Measurements from ENCODE around the gene TCF7L2. TPM values are rescaled to one million over a fixed set of nuclear protein-coding genes. Genes with fewer than 3 reads are reported as not detected.

Gene TCF7L2
- total and polyA plus RNA-seq, 9 donors, result 14.9 to 77.3 (median 51.5) TPM

- Histone ChIP-seq H3K9me3 (replicated peaks; ENCODE audit: control insufficient read depth, low read depth, low read length) (no peaks in the 10 kb centered on the region), H3K4me1 (ENCODE audit: control insufficient read depth, insufficient read depth, low read length) (peaks cover 64% of the 10 kb centered on the region), H3K4me3 (ENCODE audit: low read length) (no peak overlapping the region), H3K27ac (ENCODE audit: low read length) (no peak overlapping the region), H3K36me3 (ENCODE audit: control insufficient read depth, insufficient read depth, low read length) (peaks cover 15% of the 10 kb centered on the region), H3K27me3 (ENCODE audit: control insufficient read depth, insufficient read depth, low read length) (no peaks in the 10 kb centered on the region)
- WGBS (ENCODE audit: insufficient coverage), result 20% methylated on average over 2 of the region's 5 CpGs
- DNase-seq, result peak; percentile 73
Observed at GRCh38 chr10:113004069-113004618, 54.1 kb downstream of the TCF7L2 start.

GRCh38 chr10:113005380-113005779 is 55.3 kb downstream of the TCF7L2 start:
- Histone ChIP-seq H3K9me3 (replicated peaks; ENCODE audit: control insufficient read depth, low read depth, low read length) (no peaks in the 10 kb centered on the region), H3K4me1 (ENCODE audit: control insufficient read depth, insufficient read depth, low read length) (peaks cover 60% of the 10 kb centered on the region), H3K4me3 (ENCODE audit: low read length) (no peak overlapping the region), H3K27me3 (ENCODE audit: control insufficient read depth, insufficient read depth, low read length) (no peaks in the 10 kb centered on the region), H3K36me3 (ENCODE audit: control insufficient read depth, insufficient read depth, low read length) (peaks cover 13% of the 10 kb centered on the region), H3K27ac (ENCODE audit: low read length) (no peak overlapping the region)
- no peak for DNase-seq
- WGBS (ENCODE audit: insufficient coverage), result 75% methylated on average over 4 of the region's 6 CpGs

- DNase-seq, result no peak
- H3K27ac ChIP-seq (ENCODE audit: low read length), result no peak overlapping the region
- no peaks in the 10 kb centered on the region for H3K9me3 ChIP-seq (replicated peaks; ENCODE audit: control insufficient read depth, low read depth, low read length)
- H3K4me1 ChIP-seq (ENCODE audit: control insufficient read depth, insufficient read depth, low read length), result peaks cover 54% of the 10 kb centered on the region
- peaks cover 13% of the 10 kb centered on the region for H3K36me3 ChIP-seq (ENCODE audit: control insufficient read depth, insufficient read depth, low read length)
- 51% methylated on average over 3 of the region's 9 CpGs for WGBS (ENCODE audit: insufficient coverage)
- no peak overlapping the region for H3K4me3 ChIP-seq (ENCODE audit: low read length)
- H3K27me3 ChIP-seq (ENCODE audit: control insufficient read depth, insufficient read depth, low read length), result no peaks in the 10 kb centered on the region
Observed at GRCh38 chr10:113006656-113007342, 56.8 kb downstream of the TCF7L2 start.

GRCh38 chr10:113007343-113007771 is 57.3 kb downstream of the TCF7L2 start:
- H3K4me3 ChIP-seq (ENCODE audit: low read length), result no peak overlapping the region
- peaks cover 48% of the 10 kb centered on the region for H3K4me1 ChIP-seq (ENCODE audit: control insufficient read depth, insufficient read depth, low read length)
- H3K27me3 ChIP-seq (ENCODE audit: control insufficient read depth, insufficient read depth, low read length), result no peaks in the 10 kb centered on the region
- 30% methylated on average over 3 of the region's 4 CpGs for WGBS (ENCODE audit: insufficient coverage)
- no peaks in the 10 kb centered on the region for H3K9me3 ChIP-seq (replicated peaks; ENCODE audit: control insufficient read depth, low read depth, low read length)
- no peak for DNase-seq
- no peak overlapping the region for H3K27ac ChIP-seq (ENCODE audit: low read length)
- H3K36me3 ChIP-seq (ENCODE audit: control insufficient read depth, insufficient read depth, low read length), result peaks cover 11% of the 10 kb centered on the region

- H3K4me1 ChIP-seq (ENCODE audit: control insufficient read depth, insufficient read depth, low read length), result peaks cover 47% of the 10 kb centered on the region
- WGBS (ENCODE audit: insufficient coverage), result 28% methylated on average over 6 of the region's 8 CpGs
Observed at GRCh38 chr10:113007821-113008220, 57.8 kb downstream of the TCF7L2 start.

GRCh38 chr10:113011592-113012374 is 61.7 kb downstream of the TCF7L2 start:
- peaks cover 31% of the 10 kb centered on the region for H3K4me1 ChIP-seq (ENCODE audit: control insufficient read depth, insufficient read depth, low read length)
- peaks cover 8% of the 10 kb centered on the region for H3K36me3 ChIP-seq (ENCODE audit: control insufficient read depth, insufficient read depth, low read length)
- no peak for DNase-seq
- 37% methylated on average over 5 of the region's 12 CpGs for whole genome bisulfite sequencing (ENCODE audit: insufficient coverage)
- H3K27me3 ChIP-seq (ENCODE audit: control insufficient read depth, insufficient read depth, low read length), result no peaks in the 10 kb centered on the region
- H3K9me3 ChIP-seq (replicated peaks; ENCODE audit: control insufficient read depth, low read depth, low read length), result no peaks in the 10 kb centered on the region
- no peak overlapping the region for H3K27ac ChIP-seq (ENCODE audit: low read length)
- no peak overlapping the region for H3K4me3 ChIP-seq (ENCODE audit: low read length)

More at GRCh38 chr10:113007821-113008220, 57.8 kb downstream of the TCF7L2 start:
- Histone ChIP-seq H3K27me3 (ENCODE audit: control insufficient read depth, insufficient read depth, low read length) (no peaks in the 10 kb centered on the region), H3K4me3 (ENCODE audit: low read length) (no peak overlapping the region), H3K9me3 (replicated peaks; ENCODE audit: control insufficient read depth, low read depth, low read length) (no peaks in the 10 kb centered on the region), H3K27ac (ENCODE audit: low read length) (no peak overlapping the region), H3K36me3 (ENCODE audit: control insufficient read depth, insufficient read depth, low read length) (peaks cover 11% of the 10 kb centered on the region)
- DNase-seq, result no peak

- Histone ChIP-seq H3K36me3 (ENCODE audit: control insufficient read depth, insufficient read depth, low read length) (peaks cover 4% of the 10 kb centered on the region), H3K9me3 (replicated peaks; ENCODE audit: control insufficient read depth, low read depth, low read length) (no peaks in the 10 kb centered on the region), H3K27me3 (ENCODE audit: control insufficient read depth, insufficient read depth, low read length) (no peaks in the 10 kb centered on the region), H3K27ac (ENCODE audit: low read length) (no peak overlapping the region), H3K4me3 (ENCODE audit: low read length) (no peak overlapping the region), H3K4me1 (ENCODE audit: control insufficient read depth, insufficient read depth, low read length) (peaks cover 45% of the 10 kb centered on the region)
- DNase-seq, result no peak
- 64% methylated on average over 2 of the region's 4 CpGs for WGBS (ENCODE audit: insufficient coverage)
Observed at GRCh38 chr10:113015201-113015600, 65.2 kb downstream of the TCF7L2 start.

GRCh38 chr10:113017376-113017775 is 67.3 kb downstream of the TCF7L2 start:
- Histone ChIP-seq H3K9me3 (replicated peaks; ENCODE audit: control insufficient read depth, low read depth, low read length) (no peaks in the 10 kb centered on the region), H3K27ac (ENCODE audit: low read length) (no peak overlapping the region), H3K4me1 (ENCODE audit: control insufficient read depth, insufficient read depth, low read length) (peaks cover 59% of the 10 kb centered on the region), H3K36me3 (ENCODE audit: control insufficient read depth, insufficient read depth, low read length) (peaks cover 6% of the 10 kb centered on the region), H3K4me3 (ENCODE audit: low read length) (no peak overlapping the region), H3K27me3 (ENCODE audit: control insufficient read depth, insufficient read depth, low read length) (no peaks in the 10 kb centered on the region)
- WGBS (ENCODE audit: insufficient coverage), result no CpG with 5 or more reads among the region's 5 CpGs
- DNase-seq, result no peak

- H3K4me1 ChIP-seq (ENCODE audit: control insufficient read depth, insufficient read depth, low read length), result peaks cover 59% of the 10 kb centered on the region
- no CpG with 5 or more reads among the region's 3 CpGs for WGBS (ENCODE audit: insufficient coverage)
- H3K9me3 ChIP-seq (replicated peaks; ENCODE audit: control insufficient read depth, low read depth, low read length), result no peaks in the 10 kb centered on the region
Observed at GRCh38 chr10:113018034-113018433, 68.0 kb downstream of the TCF7L2 start.

GRCh38 chr10:113019096-113019495 is 69.0 kb downstream of the TCF7L2 start:
- H3K27ac ChIP-seq (ENCODE audit: low read length), result no peak overlapping the region
- H3K4me1 ChIP-seq (ENCODE audit: control insufficient read depth, insufficient read depth, low read length), result peaks cover 59% of the 10 kb centered on the region
- no peaks in the 10 kb centered on the region for H3K9me3 ChIP-seq (replicated peaks; ENCODE audit: control insufficient read depth, low read depth, low read length)
- H3K27me3 ChIP-seq (ENCODE audit: control insufficient read depth, insufficient read depth, low read length), result no peaks in the 10 kb centered on the region
- H3K4me3 ChIP-seq (ENCODE audit: low read length), result no peak overlapping the region
- 29% methylated on average over 5 of the region's 8 CpGs for WGBS (ENCODE audit: insufficient coverage)
- H3K36me3 ChIP-seq (ENCODE audit: control insufficient read depth, insufficient read depth, low read length), result peaks cover 6% of the 10 kb centered on the region
- no peak for DNase-seq

More at GRCh38 chr10:113018034-113018433, 68.0 kb downstream of the TCF7L2 start:
- Histone ChIP-seq H3K27ac (ENCODE audit: low read length) (no peak overlapping the region), H3K4me3 (ENCODE audit: low read length) (no peak overlapping the region), H3K27me3 (ENCODE audit: control insufficient read depth, insufficient read depth, low read length) (no peaks in the 10 kb centered on the region), H3K36me3 (ENCODE audit: control insufficient read depth, insufficient read depth, low read length) (peaks cover 6% of the 10 kb centered on the region)
- DNase-seq, result no peak

All from muscle of leg (tissue), 11 donors.